Stimulated activated memory B cell treated with anti-CD40 and anti-IgM and Interleukin-4, amounts not matched to agents 10 μg/mL and 1 μg/mL and 100 μg/mL, for 72 hours (primary cell): ENCODE measurements around the gene OSTC.

ENCODE experiments used
- ATAC-seq: fragments of 150-1000 bp; cut with Tn5 transposase; 2 replicates; pipeline ENCODE4 v1.10.0; 2021
- H3K27ac Mint-ChIP-seq: one replicate; pipeline ENCODE4 v1.8.0; 2022; ENCODE audit warnings: mild to moderate bottlenecking, mixed read lengths
- H3K27me3 Mint-ChIP-seq: one replicate; pipeline ENCODE4 v1.8.0; 2022; ENCODE audit warnings: mixed read lengths
- H3K36me3 Mint-ChIP-seq: one replicate; pipeline ENCODE4 v1.8.0; 2022; ENCODE audit warnings: mixed read lengths
- H3K4me1 Mint-ChIP-seq: one replicate; pipeline ENCODE4 v1.8.0; 2022; ENCODE audit warnings: mixed read lengths
- H3K4me3 Mint-ChIP-seq: one replicate; pipeline ENCODE4 v1.8.0; 2022; ENCODE audit warnings: mild to moderate bottlenecking, moderate library complexity, mixed read lengths
- H3K9me3 Mint-ChIP-seq: one replicate; pipeline ENCODE4 v1.8.0; 2022; ENCODE audit warnings: mixed read lengths

OSTC gene

DNA sequence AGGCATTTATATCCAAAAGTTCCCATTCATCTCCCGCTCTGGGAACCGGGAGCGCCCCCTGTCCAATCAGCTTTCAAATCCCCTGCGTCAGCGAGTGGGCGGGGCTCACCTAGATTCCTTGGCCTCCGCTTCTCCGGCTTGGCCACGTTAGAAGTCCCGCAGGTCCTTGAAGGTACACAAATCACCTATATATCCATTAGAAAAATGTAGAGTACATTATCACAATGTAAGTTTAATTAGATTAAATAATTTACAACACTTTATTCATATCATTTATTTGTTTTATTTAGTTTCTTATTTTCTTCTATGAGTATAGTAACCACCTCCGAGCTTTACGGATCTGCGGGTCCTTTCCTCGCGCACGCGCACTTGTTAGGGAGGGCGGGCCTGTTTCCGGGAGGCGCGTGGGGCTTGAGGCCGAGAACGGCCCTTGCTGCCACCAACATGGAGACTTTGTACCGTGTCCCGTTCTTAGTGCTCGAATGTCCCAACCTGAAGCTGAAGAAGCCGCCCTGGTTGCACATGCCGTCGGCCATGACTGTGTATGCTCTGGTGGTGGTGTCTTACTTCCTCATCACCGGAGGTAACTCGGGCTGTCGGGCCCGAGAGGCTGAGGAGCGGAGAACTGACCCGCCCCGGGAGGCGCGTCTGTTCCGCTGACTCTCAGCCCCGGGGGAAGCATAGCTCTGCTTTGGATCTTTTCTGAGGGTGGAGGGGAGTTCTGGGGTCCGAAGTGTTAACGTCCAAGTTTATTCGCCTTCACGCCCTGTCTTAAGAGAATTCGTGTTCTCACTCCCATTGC is at the start of gene OSTC:
Gene OSTC, plus strand, starts transcription at position 388 of the 802 bp plus-strand sequence. Its CDS starts 57 bp downstream, at position 445.
- Mint-ChIP-seq H3K27ac (peak within 1 kb of the TSS; percentile 95), H3K27me3 (no peaks in the 10 kb centered on the region), H3K4me1 (peaks cover 32% of the 10 kb centered on the region), H3K36me3 (peaks cover 17% of the 10 kb centered on the region), H3K4me3 (peak within 1 kb of the TSS; percentile 79), H3K9me3 (no peaks in the 10 kb centered on the region)
- ATAC-seq: peak; percentile 95

DNA sequence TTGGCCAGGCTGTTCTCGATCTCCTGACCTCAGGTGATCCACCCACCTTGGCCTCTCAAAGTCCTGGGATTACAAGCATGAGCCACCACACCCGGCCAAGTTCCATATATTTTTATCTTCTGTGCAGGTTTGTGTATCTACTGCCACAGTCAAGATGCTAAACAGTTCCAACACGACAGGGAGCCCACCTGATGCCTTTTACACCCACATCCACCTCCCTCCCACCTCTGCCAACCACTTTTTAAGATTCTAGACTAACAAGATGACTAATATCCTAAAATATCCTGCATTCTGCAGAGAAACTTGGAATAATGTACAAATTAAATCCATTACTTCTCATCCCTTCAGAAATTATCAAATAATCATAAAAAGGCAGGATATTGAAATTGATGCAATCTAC is 49.3 kb upstream of the OSTC start:
- ATAC-seq: no peak
- Mint-ChIP-seq H3K36me3 (peaks cover 9% of the 10 kb centered on the region), H3K4me3 (no peak overlapping the region), H3K9me3 (no peaks in the 10 kb centered on the region), H3K27me3 (no peaks in the 10 kb centered on the region), H3K27ac (no peak overlapping the region), H3K4me1 (no peaks in the 10 kb centered on the region)

DNA sequence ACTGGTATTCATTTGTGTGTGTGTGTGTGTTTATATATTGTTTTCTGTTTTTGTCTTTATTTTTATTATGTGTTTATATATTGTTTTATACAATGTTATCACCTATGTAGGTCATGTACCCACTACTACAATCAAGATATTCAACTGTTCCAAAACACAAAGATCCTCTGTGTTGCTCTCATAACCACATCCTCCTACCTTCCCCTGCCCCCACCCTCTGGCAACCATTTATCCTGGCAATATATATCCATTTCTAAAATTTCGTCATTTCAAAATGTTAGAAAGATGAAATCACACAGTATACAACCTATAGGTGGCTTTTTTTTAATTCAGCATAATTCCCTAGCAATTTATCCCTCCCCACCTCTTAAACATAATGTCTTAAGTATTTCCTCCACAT is 48.9 kb upstream of the OSTC start:
- no peaks in the 10 kb centered on the region for H3K4me1 Mint-ChIP-seq
- H3K27ac Mint-ChIP-seq: no peak overlapping the region
- peaks cover 10% of the 10 kb centered on the region for H3K36me3 Mint-ChIP-seq

DNA sequence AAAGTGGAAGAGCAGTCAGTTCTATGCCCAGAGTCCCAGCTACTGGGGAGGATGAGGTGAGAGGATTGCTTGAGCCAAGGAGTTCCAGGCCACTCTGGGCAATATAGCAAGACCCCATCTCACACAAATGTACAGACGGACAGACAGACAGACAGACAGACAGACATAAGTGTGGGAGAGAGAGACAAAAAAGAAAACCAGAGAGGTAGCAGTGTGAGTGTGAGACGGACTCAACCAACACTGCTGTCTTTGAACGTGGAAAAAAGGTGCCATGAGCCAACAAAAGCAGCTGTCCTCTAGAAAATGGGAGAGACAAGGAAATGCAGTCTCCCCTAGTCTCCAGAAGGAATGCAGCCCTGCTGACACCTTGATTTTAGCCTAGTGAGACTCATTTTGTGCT is 48.2 kb upstream of the OSTC start:
- ATAC-seq: no peak
- H3K36me3 Mint-ChIP-seq: peaks cover 13% of the 10 kb centered on the region
- no peaks in the 10 kb centered on the region for H3K4me1 Mint-ChIP-seq
- H3K27ac Mint-ChIP-seq: no peak overlapping the region
- H3K4me3 Mint-ChIP-seq: no peak overlapping the region
- H3K27me3 Mint-ChIP-seq: no peaks in the 10 kb centered on the region
- peaks cover 5% of the 10 kb centered on the region for H3K9me3 Mint-ChIP-seq

More for the DNA sequence above, 48.9 kb upstream of the OSTC start:
- H3K4me3 Mint-ChIP-seq: no peak overlapping the region
- H3K9me3 Mint-ChIP-seq: no peaks in the 10 kb centered on the region
- ATAC-seq: no peak
- no peaks in the 10 kb centered on the region for H3K27me3 Mint-ChIP-seq

DNA sequence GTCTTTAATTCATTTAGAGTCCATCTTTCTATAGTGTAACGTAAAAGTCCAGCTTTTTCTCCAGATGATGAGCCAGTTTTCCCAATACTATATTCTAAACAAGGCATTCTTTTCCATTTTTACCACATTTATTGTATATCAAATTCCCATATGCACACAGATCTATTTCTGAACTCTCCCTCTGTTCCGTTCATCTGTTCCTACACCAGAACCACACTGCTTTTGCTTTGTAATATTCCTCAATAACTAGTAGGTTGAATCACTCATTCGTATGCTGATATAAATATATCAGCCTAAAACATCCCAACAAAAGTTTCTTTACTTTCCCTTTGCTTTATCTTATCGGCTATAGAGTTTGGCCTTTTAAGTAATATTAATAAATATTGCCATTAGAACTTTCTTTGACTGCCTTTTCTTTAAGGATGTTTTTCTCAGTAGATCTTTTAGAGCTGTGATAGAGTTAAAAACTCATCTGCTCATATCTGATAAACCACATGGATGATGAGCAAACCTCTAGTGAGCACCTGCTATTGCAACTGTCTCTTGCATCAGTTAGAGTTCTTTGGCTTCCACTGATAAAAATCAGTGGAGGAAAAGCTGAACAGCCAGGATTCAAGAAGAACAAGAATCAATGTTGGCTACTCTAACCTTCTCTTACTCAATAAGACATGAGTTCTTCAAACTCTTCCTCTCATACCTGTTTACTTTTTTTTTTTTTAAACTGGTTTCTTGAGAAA is 43.2 kb upstream of the OSTC start:
- ATAC-seq: no peak
- H3K27ac Mint-ChIP-seq: no peak overlapping the region

DNA sequence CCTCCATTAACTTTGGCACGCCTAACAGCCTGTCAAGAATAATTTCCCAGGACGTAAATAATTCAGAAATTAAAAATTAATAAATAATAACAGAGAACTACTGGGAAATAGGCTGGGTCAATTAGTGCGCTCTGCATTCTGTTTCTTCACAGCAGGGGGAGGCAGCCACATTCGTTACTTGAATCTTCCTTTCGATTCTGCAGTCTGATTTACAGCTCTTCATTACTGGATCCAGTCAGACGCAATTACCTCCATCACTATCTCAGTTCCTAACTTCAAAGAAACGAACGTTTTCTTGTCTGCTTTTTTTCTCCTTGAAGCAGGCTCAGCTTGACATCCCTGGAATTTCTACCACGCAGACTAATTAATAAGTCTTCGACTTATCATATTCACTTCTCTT is 39.0 kb upstream of the OSTC start:
- Mint-ChIP-seq H3K4me3 (no peak overlapping the region), H3K36me3 (peaks cover 47% of the 10 kb centered on the region), H3K9me3 (peaks cover 5% of the 10 kb centered on the region)

More for the DNA sequence above, 43.2 kb upstream of the OSTC start:
- Mint-ChIP-seq H3K36me3 (peaks cover 35% of the 10 kb centered on the region), H3K4me1 (no peaks in the 10 kb centered on the region), H3K27me3 (no peaks in the 10 kb centered on the region), H3K9me3 (peaks cover 5% of the 10 kb centered on the region), H3K4me3 (no peak overlapping the region)

DNA sequence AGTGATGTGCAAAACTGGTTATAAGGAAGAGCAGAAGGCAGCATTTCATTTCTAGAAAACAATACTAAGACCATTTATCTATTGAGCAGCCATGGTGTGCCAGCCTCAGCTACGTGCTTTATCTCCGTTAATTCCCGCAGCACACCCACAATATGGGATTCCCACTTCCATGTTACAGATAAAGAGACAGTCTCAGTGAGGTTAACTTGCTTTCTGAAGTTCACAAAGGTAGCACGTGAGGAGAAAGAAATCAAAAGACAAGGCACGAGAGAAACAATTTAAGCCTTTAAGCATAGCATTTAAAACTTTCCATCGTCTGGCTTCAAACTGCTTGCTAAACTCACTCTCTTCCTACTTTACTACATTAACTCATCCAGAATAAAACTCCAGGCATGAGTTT is 38.0 kb upstream of the OSTC start:
- Mint-ChIP-seq H3K27ac (no peak overlapping the region), H3K9me3 (no peaks in the 10 kb centered on the region), H3K36me3 (peaks cover 43% of the 10 kb centered on the region), H3K4me3 (no peak overlapping the region), H3K4me1 (no peaks in the 10 kb centered on the region), H3K27me3 (no peaks in the 10 kb centered on the region)
- ATAC-seq: no peak

More for the DNA sequence above, 39.0 kb upstream of the OSTC start:
- no peak for ATAC-seq
- no peak overlapping the region for H3K27ac Mint-ChIP-seq
- no peaks in the 10 kb centered on the region for H3K27me3 Mint-ChIP-seq
- no peaks in the 10 kb centered on the region for H3K4me1 Mint-ChIP-seq

DNA sequence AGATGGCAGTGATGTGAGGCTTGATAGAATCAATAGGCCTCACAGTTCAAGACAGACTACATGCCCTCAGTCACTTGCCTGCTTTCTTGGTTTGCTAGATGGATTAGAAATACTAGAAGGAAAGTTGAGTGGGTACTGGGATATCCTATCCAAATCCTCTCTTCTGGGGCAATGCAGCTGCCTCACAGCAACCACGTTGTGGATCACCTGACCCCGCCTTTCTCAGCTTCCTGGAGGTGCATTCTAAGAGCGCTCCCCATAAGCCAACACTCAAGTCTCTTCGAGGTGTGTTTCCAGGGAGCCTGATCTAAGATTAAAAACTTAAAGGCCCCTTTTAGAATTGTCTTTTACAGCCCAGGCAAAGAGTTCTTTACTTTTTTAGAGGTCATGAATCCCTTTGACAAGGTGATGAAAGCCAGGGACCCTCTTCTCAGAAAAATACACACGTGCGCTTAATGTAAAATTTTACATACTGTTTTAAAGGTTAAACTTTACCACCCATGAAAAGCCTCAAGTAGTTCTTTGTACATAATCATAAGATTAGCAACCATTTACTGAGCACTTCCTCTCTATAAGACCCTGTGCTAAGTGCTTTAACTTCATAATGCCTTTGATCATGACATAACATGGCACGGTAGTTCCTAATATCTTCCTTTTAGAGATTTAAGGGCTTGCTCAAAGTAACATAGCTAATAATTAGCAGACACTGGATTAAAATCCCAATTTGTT is 30.9 kb upstream of the OSTC start:
- peaks cover 46% of the 10 kb centered on the region for H3K4me1 Mint-ChIP-seq

DNA sequence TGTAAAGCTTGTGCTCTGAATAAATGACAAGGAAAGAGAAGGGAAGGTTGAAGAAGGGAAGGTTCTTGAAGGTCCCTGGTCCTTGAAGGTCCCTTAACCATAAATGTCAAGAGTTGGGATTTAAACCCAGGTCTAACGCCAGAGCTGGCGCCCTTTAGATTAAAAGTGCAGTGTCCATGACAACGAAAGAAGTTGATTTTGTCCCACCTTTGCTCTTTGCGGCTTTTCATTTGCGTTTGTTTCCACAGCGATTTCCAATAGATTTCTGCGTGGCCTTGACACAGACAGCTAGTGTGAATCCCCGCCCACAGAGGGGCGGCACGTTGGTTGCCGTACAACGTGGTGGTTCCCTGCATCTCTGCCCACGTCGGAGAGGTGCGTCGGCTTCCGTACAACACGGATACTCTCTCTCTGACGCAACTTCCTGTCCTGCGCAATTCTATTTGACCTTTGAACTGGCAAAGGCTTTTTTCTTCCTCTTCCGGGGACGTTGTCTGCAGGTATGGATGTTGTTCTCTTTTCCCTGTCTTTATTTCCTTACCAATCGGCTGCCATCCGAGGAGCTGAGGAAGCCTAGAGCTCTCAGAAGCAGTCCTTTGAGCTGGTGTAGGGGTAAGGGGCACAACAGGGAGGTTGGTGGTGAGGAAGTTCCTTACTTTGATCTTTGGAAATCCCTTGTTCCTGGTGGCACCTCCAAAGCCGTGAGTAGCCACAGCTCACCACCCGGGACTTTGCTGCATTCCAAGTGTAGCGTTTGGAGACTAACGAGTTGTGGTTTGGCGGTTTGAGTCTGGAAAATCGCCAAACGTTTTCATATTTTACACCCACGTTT is 30.1 kb upstream of the OSTC start, which contains the start of gene RPL34:
Gene RPL34, plus strand, starts transcription at position 476 of the 832 bp plus-strand sequence. CDS start 1,384 bp downstream, outside the sequence.
- H3K9me3 Mint-ChIP-seq: no peaks in the 10 kb centered on the region
- ATAC-seq: peak; percentile 100
- peak within 1 kb of the TSS; percentile 92 for H3K4me3 Mint-ChIP-seq
- H3K27ac Mint-ChIP-seq: peak within 1 kb of the TSS; percentile 97
- peaks cover 51% of the 10 kb centered on the region for H3K36me3 Mint-ChIP-seq
- H3K4me1 Mint-ChIP-seq: peaks cover 53% of the 10 kb centered on the region
- H3K27me3 Mint-ChIP-seq: no peaks in the 10 kb centered on the region

More for the DNA sequence above, 30.9 kb upstream of the OSTC start:
- no peaks in the 10 kb centered on the region for H3K9me3 Mint-ChIP-seq
- peaks cover 48% of the 10 kb centered on the region for H3K36me3 Mint-ChIP-seq
- peak overlapping the region; percentile 92 for H3K4me3 Mint-ChIP-seq
- peak; percentile 7 for ATAC-seq
- H3K27ac Mint-ChIP-seq: peak overlapping the region; percentile 97
- H3K27me3 Mint-ChIP-seq: no peaks in the 10 kb centered on the region

DNA sequence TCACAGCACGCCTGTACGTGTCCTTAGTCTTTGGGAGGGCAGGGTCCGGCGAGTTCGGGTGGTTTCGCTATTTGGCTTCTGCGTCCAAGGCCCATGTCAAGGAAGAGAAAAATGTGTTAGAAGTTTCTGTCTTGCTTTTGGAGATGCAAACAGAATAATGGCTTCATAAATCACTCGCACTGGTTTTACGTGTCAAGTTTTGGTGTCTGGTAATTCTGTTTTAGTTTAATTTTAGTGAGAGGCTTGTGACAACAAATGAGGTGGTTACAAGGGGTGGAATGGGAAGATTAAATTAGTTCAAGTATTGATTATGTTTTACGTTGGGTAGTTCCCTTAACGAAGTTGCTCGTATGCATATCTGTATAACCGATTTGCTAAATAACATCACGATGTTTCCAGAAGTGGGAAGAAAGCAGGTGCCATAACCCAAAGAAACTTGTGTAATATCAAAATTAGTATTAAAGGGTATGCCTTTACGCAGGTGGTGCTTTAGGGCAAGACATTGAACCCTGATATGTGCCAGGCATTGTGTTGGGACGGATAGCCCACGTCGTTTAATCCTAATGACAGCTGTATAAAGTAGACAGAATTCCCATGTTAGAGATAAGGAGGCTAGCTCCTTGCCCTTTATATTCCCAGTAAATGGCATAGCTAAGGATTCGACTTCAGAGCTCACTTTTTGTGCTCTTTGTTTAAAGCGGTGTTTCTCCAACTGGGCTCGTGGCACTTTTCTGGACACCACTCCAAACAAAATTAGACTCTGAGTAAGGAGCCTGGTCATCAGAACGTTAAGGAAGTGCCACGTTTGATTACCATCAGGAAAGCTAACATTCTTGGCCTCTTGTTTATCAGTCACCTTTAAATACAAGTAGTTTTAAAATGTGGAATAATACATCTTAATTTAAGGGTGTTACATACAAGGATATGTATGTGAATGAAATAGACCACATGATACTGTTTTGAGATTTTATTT is 29.2 kb upstream of the OSTC start:
- Mint-ChIP-seq H3K9me3 (no peaks in the 10 kb centered on the region), H3K4me3 (peak overlapping the region; percentile 92), H3K27me3 (no peaks in the 10 kb centered on the region), H3K4me1 (peaks cover 54% of the 10 kb centered on the region), H3K27ac (peak overlapping the region; percentile 97), H3K36me3 (peaks cover 53% of the 10 kb centered on the region)
- ATAC-seq: peak; percentile 21

DNA sequence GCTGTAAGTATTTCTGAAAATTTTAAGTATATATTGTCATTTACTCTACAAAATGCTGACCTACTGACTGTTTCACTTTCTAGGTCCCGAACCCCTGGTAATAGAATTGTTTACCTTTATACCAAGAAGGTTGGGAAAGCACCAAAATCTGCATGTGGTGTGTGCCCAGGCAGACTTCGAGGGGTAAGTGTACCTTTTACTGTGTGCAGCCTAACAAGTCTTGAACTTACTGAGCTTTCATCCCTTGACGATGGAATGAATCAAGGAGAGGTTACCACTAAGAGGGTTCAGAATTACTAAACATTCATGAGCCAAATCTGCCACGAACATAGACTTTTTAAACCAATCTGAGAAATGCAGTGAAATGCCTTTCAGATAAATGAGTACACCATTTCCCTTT is 28.4 kb upstream of the OSTC start:
- Mint-ChIP-seq H3K4me1 (peaks cover 54% of the 10 kb centered on the region), H3K36me3 (peaks cover 51% of the 10 kb centered on the region)

DNA sequence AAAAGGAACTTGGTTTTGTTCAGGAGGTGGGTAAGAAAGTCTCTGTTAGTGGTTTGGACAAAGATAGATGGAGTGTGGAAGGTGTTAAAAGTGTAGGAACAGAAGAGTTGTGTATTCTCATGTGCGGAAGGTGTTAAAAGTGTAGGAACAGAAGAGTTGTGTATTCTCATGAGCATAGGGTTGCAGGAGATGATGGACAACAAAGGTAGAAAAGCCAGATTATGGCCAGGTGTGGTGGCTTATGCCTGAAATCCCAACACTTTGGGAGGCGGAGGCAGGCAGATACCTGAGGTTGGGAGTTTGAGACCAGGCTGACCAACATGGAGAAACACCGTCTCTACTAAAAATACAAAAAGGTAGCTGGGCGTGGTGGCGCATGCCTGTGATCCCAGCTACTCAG is 27.6 kb upstream of the OSTC start:
- H3K4me1 Mint-ChIP-seq: peaks cover 54% of the 10 kb centered on the region
- peak overlapping the region; percentile 45 for H3K4me3 Mint-ChIP-seq
- H3K36me3 Mint-ChIP-seq: peaks cover 51% of the 10 kb centered on the region
- H3K27ac Mint-ChIP-seq: peak overlapping the region; percentile 57
- no peaks in the 10 kb centered on the region for H3K9me3 Mint-ChIP-seq
- H3K27me3 Mint-ChIP-seq: no peaks in the 10 kb centered on the region
- ATAC-seq: no peak

More for the DNA sequence above, 28.4 kb upstream of the OSTC start:
- Mint-ChIP-seq H3K27ac (no peak overlapping the region), H3K27me3 (no peaks in the 10 kb centered on the region), H3K4me3 (no peak overlapping the region), H3K9me3 (no peaks in the 10 kb centered on the region)
- ATAC-seq: no peak

DNA sequence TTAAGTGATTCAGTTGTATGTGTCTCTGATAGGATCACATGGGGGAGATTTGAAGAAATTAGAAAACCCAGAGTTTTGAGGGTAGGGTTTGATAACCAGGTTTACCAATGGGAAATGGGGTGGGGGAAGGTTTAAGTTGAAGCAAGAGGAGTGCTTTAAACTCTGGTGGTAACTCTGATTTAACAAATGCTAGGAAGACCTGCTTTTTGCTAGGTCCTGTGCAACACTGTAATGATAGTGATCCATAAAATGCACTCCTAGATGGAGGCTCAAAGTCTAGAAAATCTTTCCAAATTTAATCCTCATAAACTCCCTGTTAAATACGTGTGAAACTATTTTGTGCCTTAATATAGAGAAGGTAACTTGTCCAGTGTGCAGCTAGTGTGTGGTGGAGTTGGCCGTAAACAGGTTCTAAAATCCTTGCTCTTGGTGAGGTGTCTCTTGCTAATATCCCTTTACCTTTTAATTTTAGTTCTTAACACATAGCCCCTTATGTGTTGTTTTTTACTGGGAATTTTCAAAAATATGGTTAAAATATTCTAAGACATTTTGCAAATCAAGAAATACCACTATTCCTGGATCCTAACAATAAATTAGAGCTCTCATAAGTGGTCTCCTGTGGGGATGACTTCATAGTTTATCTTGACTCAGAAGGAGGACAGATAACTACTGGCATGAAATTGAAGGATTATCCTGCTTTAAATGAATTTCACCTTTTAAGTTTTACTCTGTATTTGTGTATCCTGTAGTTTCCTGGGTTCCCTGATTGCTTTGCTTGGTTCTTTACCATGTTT is 25.9 kb upstream of the OSTC start:
- Mint-ChIP-seq H3K4me1 (peaks cover 45% of the 10 kb centered on the region), H3K9me3 (no peaks in the 10 kb centered on the region), H3K36me3 (peaks cover 58% of the 10 kb centered on the region), H3K4me3 (peak overlapping the region; percentile 3), H3K27me3 (no peaks in the 10 kb centered on the region), H3K27ac (peak overlapping the region; percentile 57)
- ATAC-seq: no peak
